CD4-positive, alpha-beta T cell treated with Interleukin-10 for 1 hour (primary cell): ENCODE results near the gene TNFAIP8L1.

Source experiments
- DNase-seq: peaks from one replicate; pipeline ENCODE4 v3.0.0-alpha.2; 2020

The TNFAIP8L1 gene

DNA sequence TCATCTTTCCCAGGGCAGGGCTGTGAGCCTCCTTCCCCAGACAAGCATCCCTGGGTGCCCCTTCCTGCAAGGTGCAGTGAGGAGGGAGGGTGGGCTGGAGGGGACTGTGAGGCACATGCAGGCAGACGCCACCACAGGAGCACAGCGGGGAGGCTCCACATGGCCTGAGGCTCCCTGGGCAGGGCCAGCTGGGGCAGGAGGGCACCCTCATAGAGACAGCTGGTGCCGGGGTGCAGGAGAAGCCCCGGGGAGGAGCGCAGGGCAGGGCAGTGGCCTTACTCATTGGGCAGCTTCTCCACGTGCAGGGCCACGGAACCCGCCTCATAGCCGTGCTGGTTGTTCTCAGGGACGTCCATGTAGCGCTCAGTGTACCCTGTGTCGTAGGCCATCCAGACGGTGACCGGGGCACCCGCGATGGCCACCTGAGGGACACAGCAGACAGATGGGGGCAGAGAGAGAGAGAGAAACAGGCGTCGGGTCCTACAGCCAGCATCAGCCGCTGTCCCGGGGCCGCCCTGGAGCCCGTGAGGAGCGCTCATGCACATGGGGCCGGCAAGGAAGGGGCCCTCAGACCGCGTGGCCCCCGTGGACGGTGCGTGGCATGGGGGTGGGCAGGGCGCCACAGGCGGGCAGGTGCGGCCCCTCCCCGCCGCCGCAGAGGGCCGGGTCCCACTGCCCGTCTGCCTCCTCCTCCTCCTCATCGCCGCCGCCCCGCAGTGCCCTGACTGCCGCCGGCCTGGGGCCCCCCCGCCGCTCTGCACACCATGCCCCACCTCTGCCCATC, 43.3 kb downstream of the TNFAIP8L1 start:
- no peak for DNase-seq

GRCh38 chr19:4684312-4685095, 45.2 kb downstream of the TNFAIP8L1 start:
- DNase-seq = no peak

DNA sequence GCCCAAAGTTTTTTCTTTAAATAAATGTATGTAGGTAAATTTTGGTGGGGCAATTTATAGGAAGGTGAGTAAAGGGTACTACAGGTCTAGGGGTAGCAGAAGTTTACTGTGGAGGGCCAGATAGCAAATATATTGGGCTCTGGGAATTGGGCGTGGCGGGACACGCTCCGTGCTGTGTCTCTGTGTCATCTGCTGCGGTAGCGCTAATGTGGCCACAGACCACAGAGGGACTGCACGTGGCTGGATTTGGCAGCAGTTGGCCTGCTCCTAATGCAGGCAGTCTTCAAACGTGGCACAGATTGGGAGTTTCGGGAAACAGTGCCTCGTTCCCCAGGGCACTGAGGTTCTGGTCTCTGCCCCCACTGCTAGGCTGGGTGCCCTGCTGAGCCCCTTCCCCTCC, 47.4 kb downstream of the TNFAIP8L1 start:
- DNase-seq = no peak

DNA sequence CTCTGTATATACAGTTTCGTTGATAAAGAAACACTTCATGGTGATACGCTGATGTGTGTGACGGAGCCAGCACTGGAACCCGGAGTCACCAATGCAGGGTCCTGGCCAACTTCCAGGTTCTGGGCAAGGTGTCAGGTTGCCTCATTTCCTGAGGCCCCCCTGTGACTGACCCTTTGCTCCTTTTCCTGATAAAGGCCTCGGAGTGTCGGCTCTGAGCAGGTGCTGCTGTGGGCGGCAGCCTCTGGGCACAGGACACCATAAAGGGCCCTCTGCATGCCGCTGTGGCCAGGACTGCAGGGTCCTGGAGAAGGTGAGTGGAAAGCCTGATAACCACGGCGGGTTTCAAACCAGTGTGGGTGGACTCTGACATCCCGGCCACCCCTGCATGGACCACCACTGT, 48.1 kb downstream of the TNFAIP8L1 start:
- no peak for DNase-seq

DNA sequence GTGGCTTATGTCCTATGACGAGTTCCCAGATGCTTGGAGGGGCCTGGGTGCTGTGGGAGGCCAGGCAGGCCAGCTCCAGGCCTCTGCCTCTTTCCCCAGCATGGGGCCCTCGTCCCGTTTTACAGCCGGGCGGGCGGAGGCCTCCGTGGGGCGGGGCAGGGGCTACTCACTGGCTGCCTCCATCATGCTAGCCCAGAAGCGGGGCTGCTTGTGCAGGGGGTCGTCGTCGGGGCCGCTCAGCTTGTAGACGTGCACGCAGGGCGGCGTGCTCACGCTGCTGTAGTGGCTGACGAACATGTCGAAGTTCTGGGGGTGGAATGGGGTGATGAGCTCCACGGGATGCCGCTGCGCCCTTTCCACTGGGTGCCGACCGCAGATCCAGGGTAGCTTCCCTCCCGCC, 49.3 kb downstream of the TNFAIP8L1 start:
- no peak for DNase-seq

DNA sequence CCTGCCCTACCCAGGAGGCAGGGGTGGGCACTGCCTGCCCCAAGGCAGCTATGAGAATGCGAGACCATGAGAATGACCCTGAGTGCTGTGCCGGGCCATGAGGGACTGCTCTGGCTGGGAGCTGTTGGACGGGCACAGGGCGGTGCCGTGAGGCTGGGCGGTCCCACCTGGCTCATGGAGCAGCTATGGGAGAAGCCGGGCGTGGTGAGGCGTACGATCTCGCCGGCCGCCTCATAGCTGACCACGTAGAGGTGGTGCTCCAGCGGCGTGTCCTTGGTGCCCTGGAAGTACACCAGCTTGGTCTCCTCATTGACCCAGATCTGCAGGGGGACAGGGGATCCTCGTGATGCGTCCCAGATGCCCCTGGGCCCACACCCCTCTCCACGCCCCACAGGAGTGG, 50.1 kb downstream of the TNFAIP8L1 start:
- no peak for DNase-seq

GRCh38 chr19:4690361-4690760, 51.0 kb downstream of the TNFAIP8L1 start:
- no peak for DNase-seq

DNA sequence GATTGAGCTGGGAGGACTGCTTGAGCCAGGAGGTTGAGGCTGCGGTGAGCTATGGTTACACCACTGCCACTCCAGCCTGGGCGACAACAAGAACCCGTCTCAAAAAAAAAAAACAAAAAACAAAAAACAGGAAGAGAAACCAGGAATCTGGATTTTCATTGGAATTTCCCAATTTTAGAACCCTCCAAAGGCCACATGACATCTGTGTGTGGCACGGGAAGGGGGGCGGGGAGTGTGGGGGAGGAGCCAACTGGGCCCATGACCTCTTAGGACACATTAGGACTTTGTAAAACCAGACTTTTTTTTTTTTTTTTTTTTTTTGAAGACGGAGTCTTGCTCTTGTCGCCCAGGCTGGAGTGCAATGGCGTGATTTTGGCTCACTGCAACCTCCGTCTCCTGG, 52.1 kb downstream of the TNFAIP8L1 start:
- no peak for DNase-seq

GRCh38 chr19:4692251-4693077, 53.1 kb downstream of the TNFAIP8L1 start:
- DNase-seq = no peak

GRCh38 chr19:4693078-4693350, 53.7 kb downstream of the TNFAIP8L1 start:
- no peak for DNase-seq

DNA sequence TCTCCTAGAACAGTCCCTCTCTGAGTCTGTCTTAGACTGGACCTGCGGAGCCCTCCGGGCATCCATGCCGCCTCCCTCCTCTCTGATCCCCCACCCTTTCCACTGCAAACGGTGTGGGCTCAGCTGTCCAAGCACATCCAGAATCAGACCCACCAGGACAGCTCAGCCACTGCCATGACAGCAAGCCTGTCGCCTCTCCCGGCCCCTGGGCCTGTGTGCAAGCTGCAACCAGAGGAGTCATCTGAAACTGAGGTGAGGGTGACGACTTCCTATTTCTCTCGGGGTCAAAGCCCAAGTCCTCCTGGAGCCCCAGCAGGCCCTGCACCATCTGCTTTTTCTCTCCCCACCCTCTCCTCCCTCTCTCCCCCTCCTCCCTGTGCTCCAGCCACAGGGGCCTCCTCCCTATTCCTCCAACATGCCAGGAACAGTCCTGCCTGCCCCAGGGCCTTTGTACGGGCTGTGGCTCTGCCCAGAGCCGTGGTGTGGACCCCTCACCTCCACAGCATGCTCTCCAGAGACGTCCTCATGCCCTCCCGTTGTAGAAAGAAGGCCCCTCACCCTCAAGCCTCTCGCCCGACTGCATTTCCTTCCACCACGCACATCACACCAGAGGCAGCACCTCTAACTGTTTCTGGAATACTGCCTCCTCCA, 54.3 kb downstream of the TNFAIP8L1 start:
- no peak for DNase-seq

DNA sequence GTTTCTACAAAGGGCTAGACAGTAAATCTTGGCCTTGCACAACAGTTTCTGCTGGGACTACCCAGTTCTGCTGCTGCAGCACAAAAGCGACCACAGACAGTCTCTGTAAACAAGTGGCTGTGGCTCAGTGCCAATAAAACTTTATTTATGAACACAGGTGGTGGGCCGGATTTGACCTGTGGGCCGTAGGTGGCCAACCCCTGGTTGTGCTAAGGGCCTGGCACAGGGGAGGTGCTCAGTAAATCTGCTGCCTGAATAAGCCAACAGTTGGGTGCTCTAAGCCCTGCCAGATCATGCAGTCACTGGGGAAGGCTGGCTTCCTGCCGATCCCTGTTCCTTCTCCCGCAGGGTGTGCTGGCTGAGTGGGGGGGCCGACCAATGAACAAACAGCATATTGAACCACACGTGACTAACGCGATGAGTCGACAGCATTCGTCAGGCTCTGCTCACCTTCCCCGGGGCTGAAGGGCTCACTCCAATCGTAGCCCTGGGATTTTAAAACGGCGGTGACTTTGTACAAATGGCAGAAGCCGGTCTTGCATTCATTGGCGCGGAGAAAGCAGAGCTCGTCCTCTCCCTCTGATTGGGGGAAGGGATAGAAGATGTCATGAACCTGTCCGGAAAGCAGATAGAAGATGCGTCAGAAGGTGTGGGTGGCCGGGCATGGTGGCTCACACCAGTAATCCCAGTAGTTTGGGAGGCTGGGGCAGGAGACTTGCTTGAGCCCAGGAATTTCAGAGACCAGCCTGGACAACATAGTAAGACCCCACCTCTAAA, 55.1 kb downstream of the TNFAIP8L1 start:
- DNase-seq = no peak

DNA sequence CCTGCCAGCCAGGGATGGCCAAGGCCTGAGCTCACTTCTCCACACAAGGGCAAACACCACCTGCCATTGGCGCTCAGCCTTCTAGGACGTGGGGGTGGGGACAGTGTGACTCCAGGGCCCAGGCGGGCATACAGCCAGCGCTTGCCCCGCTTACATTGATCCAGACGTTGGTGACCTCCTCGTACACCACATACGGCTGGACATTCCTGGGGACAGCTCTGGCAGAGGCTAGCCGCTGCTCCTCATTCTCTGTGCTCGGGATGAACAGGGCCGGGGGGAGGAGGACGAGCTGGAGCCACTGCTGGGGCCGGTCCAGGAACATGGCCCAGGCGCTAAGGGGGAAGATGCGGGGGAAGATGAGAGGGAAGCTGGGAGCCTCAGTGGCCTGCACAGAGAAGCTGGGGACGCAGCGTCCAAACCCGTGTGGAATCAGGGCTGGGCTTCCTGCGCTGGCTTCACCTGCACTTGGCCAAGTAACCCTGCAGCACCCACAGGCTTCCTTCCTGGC, 56.0 kb downstream of the TNFAIP8L1 start:
- no peak for DNase-seq

- DNase-seq = no peak
Observed at GRCh38 chr19:4697304-4697703, 58.0 kb downstream of the TNFAIP8L1 start.

DNA sequence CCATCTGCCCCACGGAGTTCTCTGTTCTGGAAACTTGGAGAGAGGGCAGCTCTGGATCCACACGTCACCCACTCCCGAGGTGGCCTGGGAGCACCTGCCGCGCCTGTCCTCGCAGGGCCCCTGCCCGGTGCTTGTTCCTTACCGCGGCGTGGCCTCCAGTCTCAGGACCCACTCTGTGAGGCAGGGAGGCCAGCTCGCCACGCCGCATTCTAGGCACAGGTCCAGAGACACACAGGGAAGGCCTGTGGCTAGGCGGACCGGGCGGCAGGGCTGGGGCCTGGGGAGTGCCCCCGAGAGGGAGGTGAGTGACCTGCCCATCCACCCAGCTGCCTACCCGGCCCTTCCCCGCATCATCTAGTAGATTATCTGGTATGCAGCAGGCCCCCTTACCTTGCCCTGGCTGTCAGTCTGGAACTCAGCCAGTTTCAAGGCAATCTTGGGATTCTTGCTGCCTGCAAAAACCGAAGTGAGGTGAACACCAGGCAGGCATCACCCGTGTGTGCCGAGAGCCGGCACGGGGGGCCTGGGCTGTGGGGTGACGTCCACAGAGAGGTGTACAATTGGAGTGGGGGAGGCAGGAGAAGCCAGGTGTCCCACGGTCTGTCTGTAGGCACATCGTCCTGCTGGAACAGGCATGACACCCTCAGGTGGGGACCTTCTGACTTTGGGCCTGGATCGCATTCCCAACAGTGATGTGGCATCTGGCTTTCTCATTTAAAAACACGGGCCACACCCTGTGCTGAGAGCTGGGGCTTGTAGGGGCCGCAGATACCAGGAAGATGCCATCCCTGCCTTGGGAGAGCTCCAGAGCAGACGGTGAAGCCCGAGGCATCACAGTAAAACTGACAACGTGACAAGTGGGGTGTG, 60.7 kb downstream of the TNFAIP8L1 start:
- DNase-seq = no peak

DNA sequence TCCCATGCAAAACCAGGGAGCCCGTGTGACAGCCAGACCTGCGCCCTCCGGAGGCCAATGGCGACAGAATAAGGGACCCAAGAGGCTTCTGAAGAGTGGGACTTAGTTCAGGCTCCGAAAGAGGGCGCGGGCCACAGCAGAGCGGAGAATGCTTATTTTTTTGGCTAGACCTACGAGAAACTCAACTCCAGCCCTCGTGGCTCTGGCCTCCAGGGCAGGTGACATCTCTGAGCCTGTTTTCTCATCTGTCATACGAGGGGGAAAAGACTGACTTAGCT, 61.3 kb downstream of the TNFAIP8L1 start:
- DNase-seq = no peak

DNA sequence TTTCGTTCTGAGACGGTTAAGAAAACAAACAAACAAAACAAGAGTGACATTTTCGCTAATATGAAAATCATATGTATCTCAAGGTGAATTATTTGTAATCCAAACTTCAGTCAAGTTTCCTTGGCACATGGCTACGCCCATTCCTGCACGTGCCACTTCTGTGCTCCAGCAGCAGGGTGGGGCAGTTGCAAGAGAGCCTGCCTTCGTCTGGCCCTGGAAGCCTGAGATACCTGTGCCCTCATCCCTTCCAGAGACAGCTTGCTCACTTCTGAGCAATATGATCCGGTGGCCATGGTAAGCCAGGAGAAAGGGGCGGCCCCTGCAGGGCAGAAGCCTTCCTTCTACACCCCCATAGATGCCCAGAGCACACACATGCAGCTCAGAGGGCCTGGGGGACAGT, 62.2 kb downstream of the TNFAIP8L1 start:
- no peak for DNase-seq

DNA sequence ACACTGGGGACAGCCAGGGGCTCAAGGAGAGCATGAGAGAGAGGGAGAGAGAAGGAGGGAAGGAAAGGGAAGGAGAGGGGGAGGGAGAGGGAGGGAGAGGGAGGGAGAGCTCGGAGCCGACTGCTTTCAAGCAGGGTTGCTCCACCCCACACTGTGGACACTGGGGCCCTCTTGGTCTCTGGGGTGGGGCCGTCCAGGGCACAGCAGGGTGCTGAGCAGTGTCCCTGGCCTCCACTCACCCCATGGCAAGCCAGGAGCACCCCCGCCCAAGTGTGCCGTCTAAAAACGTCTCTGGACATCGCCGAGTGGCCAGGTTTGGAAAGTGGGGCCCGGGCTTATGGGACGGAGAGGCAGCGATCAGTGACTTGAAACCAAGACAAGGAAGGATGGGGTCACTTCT, 63.4 kb downstream of the TNFAIP8L1 start:
- DNase-seq = no peak

- no peak for DNase-seq
Observed at GRCh38 chr19:4703671-4704316, 64.5 kb downstream of the TNFAIP8L1 start.

GRCh38 chr19:4704317-4704673, 65.0 kb downstream of the TNFAIP8L1 start:
- no peak for DNase-seq
